ENCODE data around the gene CIDEA.

DNA sequence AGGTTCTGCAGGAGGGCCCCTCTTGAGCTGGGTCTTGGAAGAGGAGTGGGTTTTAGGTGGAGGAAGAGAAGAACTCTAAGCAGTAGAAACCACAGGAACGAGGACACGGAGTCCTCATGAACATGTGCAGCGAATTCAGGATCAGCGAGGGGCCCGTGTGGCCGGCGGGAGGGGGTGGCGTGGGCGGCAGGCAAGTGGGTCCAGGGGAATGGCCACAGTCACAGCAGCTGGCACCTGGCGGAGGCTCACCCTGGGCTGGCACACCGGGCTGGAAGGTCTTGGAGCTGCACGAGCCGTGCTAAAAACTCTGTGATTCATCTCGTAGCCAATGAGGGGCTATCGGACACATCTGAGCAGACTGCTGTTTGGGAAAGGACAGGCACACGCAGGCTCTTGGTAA lies 18.0 kb upstream of the CIDEA start:
- TF ChIP-seq POLR2A (IDR thresholded peaks at IDR 0.05; ENCODE audit: low read depth, low read length) (no peak), POLR2AphosphoS5 (IDR thresholded peaks at IDR 0.05; ENCODE audit: low read depth, low read length) (no peak)

Measured in GM12891 (cell line).